ENCODE results near the gene PRR19.

PRR19 gene

GRCh38 chr19:42277821-42278451 is 24.0 kb upstream of the PRR19 start:
- TF ChIP-seq USF1 (IDR thresholded peaks at IDR 0.05) (no peak), RAD21 (IDR thresholded peaks at IDR 0.05; ENCODE audit: low read depth) (no peak), MAX (IDR thresholded peaks at IDR 0.05) (no peak), NFIC (IDR thresholded peaks at IDR 0.05) (no peak), ZBTB7A (IDR thresholded peaks at IDR 0.05; ENCODE audit: low read depth) (no peak), TEAD4 (IDR thresholded peaks at IDR 0.05) (peak; percentile 64), EGR1 (IDR thresholded peaks at IDR 0.05) (peak; percentile 26; the same call in 1 of the 2 replicates), FOXM1 (IDR thresholded peaks at IDR 0.05; ENCODE audit: borderline replicate concordance, low read depth) (no peak), CREB1 (IDR thresholded peaks at IDR 0.05; ENCODE audit: low read depth) (no peak), TCF12 (IDR thresholded peaks at IDR 0.05; ENCODE audit: low read depth) (0 out of 2 replicates have a peak, but pooled peaks have one; percentile 20), EP300 (IDR thresholded peaks at IDR 0.05; ENCODE audit: borderline replicate concordance) (no peak)

- TF ChIP-seq EGR1 (IDR thresholded peaks at IDR 0.05), result no peak
These were observed 23.3 kb upstream of the PRR19 start for GRCh38 chr19:42278452-42279154.

- TF ChIP-seq TAF1 (IDR thresholded peaks at IDR 0.05; ENCODE audit: low read depth), result no peak
- no peak for TF ChIP-seq TEAD4 (IDR thresholded peaks at IDR 0.05)
- TF ChIP-seq CEBPB (IDR thresholded peaks at IDR 0.05), result no peak
- no peak for TF ChIP-seq USF1 (IDR thresholded peaks at IDR 0.05)
- no peak for TF ChIP-seq CREB1 (IDR thresholded peaks at IDR 0.05; ENCODE audit: low read depth)
- no peak for TF ChIP-seq EGR1 (IDR thresholded peaks at IDR 0.05)
- TF ChIP-seq FOXM1 (IDR thresholded peaks at IDR 0.05; ENCODE audit: borderline replicate concordance, low read depth), result no peak
- TF ChIP-seq MAX (IDR thresholded peaks at IDR 0.05), result no peak
- TF ChIP-seq YY1 (IDR thresholded peaks at IDR 0.05; ENCODE audit: low read depth), result no peak
- no peak for TF ChIP-seq RAD21 (IDR thresholded peaks at IDR 0.05; ENCODE audit: low read depth)
- no peak for TF ChIP-seq TCF12 (IDR thresholded peaks at IDR 0.05; ENCODE audit: low read depth)
- no peak for TF ChIP-seq NFIC (IDR thresholded peaks at IDR 0.05)
- TF ChIP-seq ZBTB7A (IDR thresholded peaks at IDR 0.05; ENCODE audit: low read depth), result no peak
- no peak for TF ChIP-seq EP300 (IDR thresholded peaks at IDR 0.05; ENCODE audit: borderline replicate concordance)
- TF ChIP-seq REST (IDR thresholded peaks at IDR 0.05; ENCODE audit: low read depth), result no peak
These were observed 22.6 kb upstream of the PRR19 start for GRCh38 chr19:42279155-42279901.

- peak; percentile 87 for TF ChIP-seq NFIC (IDR thresholded peaks at IDR 0.05)
- TF ChIP-seq FOXM1 (IDR thresholded peaks at IDR 0.05; ENCODE audit: borderline replicate concordance, low read depth), result no peak
- TF ChIP-seq MAX (IDR thresholded peaks at IDR 0.05), result peak; percentile 45; the same call in 1 of the 2 replicates
- no peak; the same call in 1 of the 2 replicates for TF ChIP-seq USF1 (IDR thresholded peaks at IDR 0.05)
- no peak for TF ChIP-seq CREB1 (IDR thresholded peaks at IDR 0.05; ENCODE audit: low read depth)
- peak; percentile 81 for TF ChIP-seq ZBTB7A (IDR thresholded peaks at IDR 0.05; ENCODE audit: low read depth)
- TF ChIP-seq EP300 (IDR thresholded peaks at IDR 0.05; ENCODE audit: borderline replicate concordance), result peak; percentile 57; the same call in 1 of the 2 replicates
- TF ChIP-seq YY1 (IDR thresholded peaks at IDR 0.05; ENCODE audit: low read depth), result no peak
- TF ChIP-seq RAD21 (IDR thresholded peaks at IDR 0.05; ENCODE audit: low read depth), result peak; percentile 70
- TF ChIP-seq EGR1 (IDR thresholded peaks at IDR 0.05), result peak; percentile 94
- peak; percentile 49 for TF ChIP-seq TCF12 (IDR thresholded peaks at IDR 0.05; ENCODE audit: low read depth)
- TF ChIP-seq REST (IDR thresholded peaks at IDR 0.05; ENCODE audit: low read depth), result no peak
- TF ChIP-seq CEBPB (IDR thresholded peaks at IDR 0.05), result no peak
- no peak for TF ChIP-seq TEAD4 (IDR thresholded peaks at IDR 0.05)
- peak; percentile 58 for TF ChIP-seq TAF1 (IDR thresholded peaks at IDR 0.05; ENCODE audit: low read depth)
These were observed 21.8 kb upstream of the PRR19 start for GRCh38 chr19:42279902-42280814.
